HCT116 (cell line): ENCODE results near the gene MICOS13. TPM values are rescaled to one million over a fixed set of nuclear protein-coding genes. Genes with fewer than 3 reads are reported as not detected.

Experiments used
- ATAC-seq: fragments of 200-7000 bp; cut with Tn5 transposase; 2 replicates; pipeline ENCODE4 v1.9.1; 2020; ENCODE audit warnings: mild to moderate bottlenecking, moderate library complexity
- BruUV-seq: library from RNA; stranded (reverse); fragments of 400-500 nt; replicated peaks from 2 replicates; lab custom pipeline; 2021; lab: Mats Ljungman, UMichigan
- CTCF ChIA-PET: fragments of 300-600 bp; sonication (Branson Sonifier 250); formaldehyde crosslinking; loops from one replicate; lab custom pipeline; 2021; ENCODE audit warnings: antibody characterized with exemption; lab: Charles Lee
- POLR2A ChIA-PET: fragments of 300-600, 350-600 bp; sonication (Branson Sonifier 250); formaldehyde crosslinking; loops from one replicate; lab custom pipeline; 2021; ENCODE audit warnings: antibody characterized with exemption; lab: Charles Lee
- RAD21 ChIA-PET, 2 experiments: fragments of 300-600 bp; sonication (Branson Sonifier 250); formaldehyde crosslinking; loops; one replicate each; lab custom pipeline; 2023; ENCODE audit warnings: low total read pairs in 2 of 2; ENCODE audit not compliant: uncharacterized antibody in 2 of 2, unreplicated experiment in 2 of 2, low non-redundant PET in 1 of 2; lab: Charles Lee
- DNase-seq: peaks from one replicate; pipeline ENCODE4 v3.0.0-alpha.2; 2010; ENCODE audit warnings: low read depth, low spot score
- H2AFZ ChIP-seq: fragments of 200-600 bp; shearing (Covaris generic), sonication (generic); 2 replicates; pipeline ENCODE4 v1.6.1; 2017; ENCODE audit warnings: low read depth, mixed run types, mixed read lengths, antibody characterized with exemption, low read length; ENCODE audit not compliant: poor library complexity, severe bottlenecking
- H3K27ac ChIP-seq: 2 replicates; pipeline ENCODE4 v1.5.1; 2012; ENCODE audit warnings: low read depth, low read length
- H3K27me3 ChIP-seq: fragments of 200-600 bp; sonication (generic); 2 replicates; pipeline ENCODE4 v1.6.1; 2016; ENCODE audit warnings: mixed run types, low read length, mixed read lengths; ENCODE audit not compliant: insufficient read depth
- H3K36me3 ChIP-seq, 2 experiments: fragments of 200-500 bp in 1 of 2; fragments of 200-600 bp in 1 of 2; sonication (Bioruptor generic) in 1 of 2; sonication (generic) in 1 of 2; 2 replicates each; pipeline versions ENCODE4 v1.5.1 to v1.6.1; 2014 to 2016; ENCODE audit warnings: low read length in 2 of 2, inconsistent platforms in 1 of 2, mixed read lengths in 1 of 2, mixed run types in 1 of 2; ENCODE audit not compliant: insufficient read depth in 2 of 2, control insufficient read depth in 1 of 2
- H3K4me1 ChIP-seq, 2 experiments: fragments of 200-600 bp in 1 of 2; sonication (generic) in 1 of 2; 2 replicates each; pipeline versions ENCODE4 v1.5.1 to v1.6.1; 2012 to 2017; ENCODE audit warnings: low read length in 2 of 2, inconsistent platforms in 1 of 2, mild to moderate bottlenecking in 1 of 2, mixed read lengths in 1 of 2, mixed run types in 1 of 2, moderate library complexity in 1 of 2; ENCODE audit not compliant: insufficient read depth in 2 of 2, control insufficient read depth in 1 of 2
- H3K4me2 ChIP-seq: fragments of 200-600 bp; sonication (generic); 2 replicates; pipeline ENCODE4 v1.6.1; 2017; ENCODE audit warnings: mixed run types, low read length, mixed read lengths
- H3K4me3 ChIP-seq, 2 experiments: fragments of 200-600 bp in 1 of 2; sonication (generic) in 1 of 2; replicated peaks in 1 of 2; 2 replicates each; pipeline ENCODE4 v1.5.1; 2011 to 2016; ENCODE audit warnings: low read length in 2 of 2, control low read depth in 1 of 2, low read depth in 1 of 2, mild to moderate bottlenecking in 1 of 2, mixed read lengths in 1 of 2, mixed run types in 1 of 2
- H3K79me2 ChIP-seq: fragments of 200-600 bp; sonication (generic); 2 replicates; pipeline ENCODE4 v1.6.1; 2017; ENCODE audit warnings: mild to moderate bottlenecking, mixed run types, low read length, moderate library complexity, mixed read lengths; ENCODE audit not compliant: insufficient read depth
- H3K9ac ChIP-seq: fragments of 200-600 bp; sonication (generic); 2 replicates; pipeline ENCODE4 v1.6.1; 2016; ENCODE audit warnings: low read length, mixed read lengths
- H3K9me2 ChIP-seq: fragments of 200-600 bp; sonication (generic), shearing (Covaris generic); 2 replicates; pipeline ENCODE4 v1.6.1; 2017; ENCODE audit warnings: mixed run types, mild to moderate bottlenecking, moderate library complexity; ENCODE audit not compliant: insufficient read depth
- H3K9me3 ChIP-seq, 2 experiments: fragments of 200-500 bp in 1 of 2; fragments of 200-600 bp in 1 of 2; sonication (Bioruptor generic) in 1 of 2; sonication (generic) in 1 of 2; 2 replicates each; pipeline ENCODE4 v1.6.1; 2014 to 2017; ENCODE audit warnings: low read length in 2 of 2, mixed read lengths in 2 of 2, inconsistent platforms in 1 of 2, low read depth in 1 of 2, mild to moderate bottlenecking in 1 of 2, mixed run types in 1 of 2, moderate library complexity in 1 of 2; ENCODE audit not compliant: control insufficient read depth in 1 of 2, insufficient read depth in 1 of 2
- H4K20me1 ChIP-seq: fragments of 200-600 bp; sonication (generic), shearing (Covaris generic); 2 replicates; pipeline ENCODE4 v1.6.1; 2017; ENCODE audit warnings: mixed run types, mild to moderate bottlenecking, moderate library complexity; ENCODE audit not compliant: insufficient read depth
- ATF3 ChIP-seq: IDR thresholded peaks from 2 replicates; pipeline ENCODE4 v1.6.1; 2012
- CBX3 ChIP-seq: IDR thresholded peaks from 2 replicates; pipeline ENCODE4 v1.6.1; 2012; ENCODE audit warnings: low read depth
- CEBPB ChIP-seq: IDR thresholded peaks from 2 replicates; pipeline ENCODE4 v1.6.1; 2012; ENCODE audit warnings: low read depth
- CTCF ChIP-seq, 3 experiments: fragments of 200-600 bp in 1 of 3; sonication (generic) in 1 of 3; IDR thresholded peaks in 2 of 3; conservative IDR thresholded peaks in 1 of 3; 2 replicates each; pipeline ENCODE4 v1.5.1; 2012 to 2017; ENCODE audit warnings: low read depth in 2 of 3, low read length in 2 of 3, antibody characterized with exemption in 1 of 3, borderline replicate concordance in 1 of 3, control low read depth in 1 of 3, mild to moderate bottlenecking in 1 of 3, mixed read lengths in 1 of 3, mixed run types in 1 of 3, moderate library complexity in 1 of 3; ENCODE audit not compliant: insufficient read depth in 1 of 3
- ELF1 ChIP-seq: IDR thresholded peaks from 2 replicates; pipeline ENCODE4 v1.6.1; 2012; ENCODE audit warnings: low read depth, borderline replicate concordance
- EZH2 ChIP-seq: fragments of 200-600 bp; sonication (generic); IDR thresholded peaks from 2 replicates; pipeline ENCODE4 v1.6.1; 2017; ENCODE audit warnings: antibody characterized with exemption, mixed run types
- EZH2phosphoT487 ChIP-seq: fragments of 200-600 bp; IDR thresholded peaks from 2 replicates; pipeline ENCODE4 v1.6.1; 2018; ENCODE audit warnings: antibody characterized with exemption, borderline replicate concordance
- MAX ChIP-seq: IDR thresholded peaks from 2 replicates; pipeline ENCODE4 v1.6.1; 2012
- POLR2A ChIP-seq: IDR thresholded peaks from 2 replicates; pipeline ENCODE4 v1.7.0; 2011; ENCODE audit warnings: borderline replicate concordance; ENCODE audit not compliant: insufficient read depth, insufficient read length; ENCODE audit errors: extremely low read depth
- POLR2AphosphoS5 ChIP-seq: IDR thresholded peaks from 2 replicates; pipeline ENCODE4 v1.6.1; 2011; ENCODE audit warnings: mild to moderate bottlenecking, low read depth, low read length, moderate library complexity
- RAD21 ChIP-seq: IDR thresholded peaks from 2 replicates; pipeline ENCODE4 v1.6.1; 2012; ENCODE audit warnings: low read depth, mild to moderate bottlenecking
- REST ChIP-seq: IDR thresholded peaks from 2 replicates; pipeline ENCODE4 v1.6.1; 2012; ENCODE audit warnings: low read depth
- SIN3A ChIP-seq: IDR thresholded peaks from 2 replicates; pipeline ENCODE4 v1.6.1; 2012; ENCODE audit warnings: low read depth
- SRF ChIP-seq: IDR thresholded peaks from 2 replicates; pipeline ENCODE4 v1.6.1; 2012; ENCODE audit warnings: low read depth
- TCF7L2 ChIP-seq: IDR thresholded peaks from 2 replicates; pipeline ENCODE4 v1.7.0; 2011; ENCODE audit warnings: borderline replicate concordance, inconsistent platforms; ENCODE audit not compliant: insufficient read depth, insufficient read length; ENCODE audit errors: extremely low read depth
- ZBTB33 ChIP-seq: IDR thresholded peaks from 2 replicates; pipeline ENCODE4 v1.6.1; 2011; ENCODE audit warnings: mild to moderate bottlenecking, low read length, moderate library complexity; ENCODE audit not compliant: insufficient replicate concordance; ENCODE audit errors: extremely low read depth
- ZFX ChIP-seq: fragments of 450-650 bp; IDR thresholded peaks from 2 replicates; pipeline ENCODE4 v1.6.1; 2017
- ZNF274 ChIP-seq: fragments of 200-500 bp; sonication (Bioruptor generic); IDR thresholded peaks from 2 replicates; pipeline ENCODE4 v1.6.1; 2014; ENCODE audit warnings: mild to moderate bottlenecking, low read depth, low read length, inconsistent platforms
- intact Hi-C: fragments of 100-400 bp; cut with micrococcal nuclease; formaldehyde crosslinking; loops from 2 replicates; pipeline ENCODE4 v1.10.0; 2022
- total RNA-seq: library from RNA; stranded (reverse); gene quantifications from one replicate; pipeline ENCODE4 v1.2.1, GENCODE V29; 2021; ENCODE audit not compliant: unreplicated experiment

Gene MICOS13
- total RNA-seq, 1 experiment from 2014 or later: 61.6 TPM

GRCh38 chr19:5683177-5683886, 3.0 kb upstream of the MICOS13 start:
- Histone ChIP-seq H3K27me3 (no peaks in the 10 kb centered on the region), H2AFZ (no peak overlapping the region), H3K9ac (no peak overlapping the region), H3K4me1 (peaks cover 12 to 37% of the 10 kb centered on the region in 2 experiments; a peak in 3 of 4 replicates), H3K36me3 (no peaks in the 10 kb centered on the region), H3K79me2 (peaks cover 12% of the 10 kb centered on the region), H3K27ac (no peak overlapping the region), H3K4me3 (no peak overlapping the region), H3K9me2 (no peaks in the 10 kb centered on the region), H3K4me2 (no peak overlapping the region), H4K20me1 (no peaks in the 10 kb centered on the region), H3K9me3 (no peaks in the 10 kb centered on the region)
- ATAC-seq (no peak), DNase-seq (no peak)
- TF ChIP-seq RAD21 (no peak), SRF (no peak), SIN3A (no peak), ATF3 (no peak), REST (no peak), EZH2 (no peak), TCF7L2 (no peak), ZFX (no peak), ZNF274 (no peak), CEBPB (no peak), CBX3 (no peak), POLR2AphosphoS5 (no peak), POLR2A (no peak), CTCF (IDR thresholded peaks at IDR 0.05 in 2 of 3, conservative IDR thresholded peaks at IDR 0.05 in 1 of 3; ENCODE audit: borderline replicate concordance in 1 of 3, insufficient read depth in 1 of 3, low read depth in 2 of 3, low read length in 2 of 3) (no peak), MAX (no peak), ELF1 (no peak), EZH2phosphoT487 (no peak), ZBTB33 (no peak)
- no TSS peak for BruUV-seq
- intact Hi-C loops: no loop called here
- CTCF ChIA-PET: no interaction called here
- POLR2A ChIA-PET: interaction anchor here (1.2 kb wide), 1 partner anchor 37 kb away, joined by 3 read pairs; the partner anchor contains the start of genes CATSPERD and LONP1
- RAD21 ChIA-PET: no interaction called here
